ENCODE measurements around the gene DOCK9. TPM values are rescaled to one million over a fixed set of nuclear protein-coding genes. Genes with fewer than 3 reads are reported as not detected.
A peak's percentile ranks its signal among the peaks of the same experiment; 100 is the strongest.

The DOCK9 gene
- total RNA-seq, 1 donor from 2014 or later, result 153 TPM

DNA sequence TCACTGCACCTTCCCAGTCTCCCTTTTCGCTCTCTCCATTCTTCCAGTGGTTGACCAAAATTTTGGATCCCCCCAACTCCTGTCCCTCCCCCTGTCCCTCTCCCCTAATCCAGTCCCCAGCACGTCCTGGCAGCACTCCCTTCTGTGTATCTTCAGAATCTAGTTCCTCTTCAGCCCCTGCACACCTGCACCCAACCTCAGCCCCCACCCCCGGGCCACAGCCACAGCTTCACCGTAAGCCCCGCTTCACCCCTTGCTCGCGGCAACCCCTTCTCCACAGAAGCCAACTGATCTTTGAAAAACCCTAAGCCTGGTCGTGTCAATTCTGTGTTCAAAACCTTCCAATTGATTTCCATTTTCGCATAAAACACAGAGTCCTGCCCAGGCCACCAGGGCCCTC lies 189.9 kb downstream of the DOCK9 start:
- H3K9me3 ChIP-seq, result no peaks in the 10 kb centered on the region
- no peak overlapping the region for H3K4me3 ChIP-seq
- TF ChIP-seq, protein P1, sequence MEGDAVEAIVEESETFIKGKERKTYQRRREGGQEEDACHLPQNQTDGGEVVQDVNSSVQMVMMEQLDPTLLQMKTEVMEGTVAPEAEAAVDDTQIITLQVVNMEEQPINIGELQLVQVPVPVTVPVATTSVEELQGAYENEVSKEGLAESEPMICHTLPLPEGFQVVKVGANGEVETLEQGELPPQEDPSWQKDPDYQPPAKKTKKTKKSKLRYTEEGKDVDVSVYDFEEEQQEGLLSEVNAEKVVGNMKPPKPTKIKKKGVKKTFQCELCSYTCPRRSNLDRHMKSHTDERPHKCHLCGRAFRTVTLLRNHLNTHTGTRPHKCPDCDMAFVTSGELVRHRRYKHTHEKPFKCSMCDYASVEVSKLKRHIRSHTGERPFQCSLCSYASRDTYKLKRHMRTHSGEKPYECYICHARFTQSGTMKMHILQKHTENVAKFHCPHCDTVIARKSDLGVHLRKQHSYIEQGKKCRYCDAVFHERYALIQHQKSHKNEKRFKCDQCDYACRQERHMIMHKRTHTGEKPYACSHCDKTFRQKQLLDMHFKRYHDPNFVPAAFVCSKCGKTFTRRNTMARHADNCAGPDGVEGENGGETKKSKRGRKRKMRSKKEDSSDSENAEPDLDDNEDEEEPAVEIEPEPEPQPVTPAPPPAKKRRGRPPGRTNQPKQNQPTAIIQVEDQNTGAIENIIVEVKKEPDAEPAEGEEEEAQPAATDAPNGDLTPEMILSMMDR (IDR thresholded peaks at IDR 0.05), result no peak
- no peak for DNase-seq
- intact Hi-C loops (cut with DNase I), result no loop called here
- peaks cover 10% of the 10 kb centered on the region for H3K36me3 ChIP-seq
- no peaks in the 10 kb centered on the region for H3K27me3 ChIP-seq (ENCODE audit: low read depth)
- H3K27ac ChIP-seq, result no peak overlapping the region
- no peaks in the 10 kb centered on the region for H3K4me1 ChIP-seq
- no peak for ATAC-seq

DNA sequence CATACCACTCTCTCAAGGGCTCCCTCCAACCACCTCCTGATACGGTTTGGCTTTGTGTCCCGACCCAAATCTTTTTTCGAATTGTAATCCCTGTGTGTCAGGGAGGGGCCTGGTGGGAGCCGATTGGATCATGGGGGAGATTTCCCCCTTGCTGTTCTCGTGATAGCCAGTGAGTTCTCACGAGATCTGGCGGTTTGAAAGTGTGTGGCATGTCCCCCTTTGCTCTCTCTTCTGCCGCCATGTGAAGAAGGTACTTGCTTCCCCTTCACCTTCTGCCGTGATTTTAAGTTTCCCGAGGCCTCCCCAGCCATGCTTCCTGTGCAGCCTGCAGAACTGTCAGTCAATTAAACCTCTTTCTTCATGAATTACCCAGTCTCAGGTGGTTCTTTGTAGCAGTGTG lies 190.7 kb downstream of the DOCK9 start:
- intact Hi-C loops (cut with DNase I), result no loop called here
- Histone ChIP-seq H3K36me3 (peaks cover 2% of the 10 kb centered on the region), H3K4me3 (no peak overlapping the region), H3K4me1 (no peaks in the 10 kb centered on the region), H3K9me3 (no peaks in the 10 kb centered on the region), H3K27ac (no peak overlapping the region), H3K27me3 (ENCODE audit: low read depth) (no peaks in the 10 kb centered on the region)
- DNase-seq, result no peak
- ATAC-seq, result no peak
- TF ChIP-seq, protein P1 (IDR thresholded peaks at IDR 0.05), result no peak

DNA sequence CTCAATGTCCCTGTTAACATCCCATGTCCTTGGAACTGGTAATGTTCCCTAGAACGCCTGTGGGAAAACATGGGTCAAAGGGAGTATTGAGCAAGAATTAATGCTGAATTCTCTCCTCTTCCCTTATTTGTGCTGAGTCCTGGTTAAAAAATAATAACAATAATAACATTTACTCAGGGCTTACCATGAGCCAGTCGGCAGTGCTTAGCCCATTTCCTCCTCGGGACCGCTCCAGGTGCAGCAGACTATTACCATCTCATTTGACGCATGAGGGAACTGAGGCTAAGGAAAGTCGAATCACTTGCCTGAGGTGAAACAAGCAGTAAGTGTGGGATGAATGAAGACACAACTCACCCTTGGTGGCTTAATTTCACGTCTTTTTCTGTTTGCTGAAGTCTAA lies 191.8 kb downstream of the DOCK9 start:
- no peak overlapping the region for H3K27ac ChIP-seq
- no peaks in the 10 kb centered on the region for H3K27me3 ChIP-seq (ENCODE audit: low read depth)
- no peaks in the 10 kb centered on the region for H3K36me3 ChIP-seq
- TF ChIP-seq, protein P1 (IDR thresholded peaks at IDR 0.05), result no peak
- no peak for ATAC-seq
- intact Hi-C loops (cut with DNase I), result no loop called here
- no peak overlapping the region for H3K4me3 ChIP-seq
- H3K9me3 ChIP-seq, result no peaks in the 10 kb centered on the region
- no peak for DNase-seq
- H3K4me1 ChIP-seq, result no peaks in the 10 kb centered on the region

DNA sequence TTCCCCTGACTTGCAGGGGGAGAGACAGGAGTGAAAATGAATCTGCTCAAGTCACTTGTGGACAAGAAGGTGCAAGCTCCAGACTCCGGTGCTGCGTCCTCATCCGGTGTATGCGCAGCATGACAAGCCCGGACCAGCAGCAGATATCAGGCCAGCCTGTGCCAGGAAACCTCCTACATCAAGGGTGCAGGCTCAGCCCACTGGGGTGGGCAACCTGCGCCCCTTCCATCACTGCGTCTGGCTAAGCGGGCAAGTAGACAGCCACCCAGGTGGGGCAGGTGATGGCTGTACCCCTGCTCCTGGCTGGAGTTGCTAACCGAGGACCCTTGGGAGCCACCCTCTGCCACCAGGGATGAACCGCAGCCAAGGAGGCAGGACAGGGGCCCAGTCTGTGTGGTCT lies 192.5 kb downstream of the DOCK9 start:
- Histone ChIP-seq H3K4me3 (no peak overlapping the region), H3K36me3 (no peaks in the 10 kb centered on the region), H3K27me3 (ENCODE audit: low read depth) (no peaks in the 10 kb centered on the region), H3K9me3 (no peaks in the 10 kb centered on the region), H3K27ac (no peak overlapping the region), H3K4me1 (no peaks in the 10 kb centered on the region)
- TF ChIP-seq, protein P1 (IDR thresholded peaks at IDR 0.05), result no peak
- intact Hi-C loops (cut with DNase I), result no loop called here
- DNase-seq, result no peak
- ATAC-seq, result no peak

DNA sequence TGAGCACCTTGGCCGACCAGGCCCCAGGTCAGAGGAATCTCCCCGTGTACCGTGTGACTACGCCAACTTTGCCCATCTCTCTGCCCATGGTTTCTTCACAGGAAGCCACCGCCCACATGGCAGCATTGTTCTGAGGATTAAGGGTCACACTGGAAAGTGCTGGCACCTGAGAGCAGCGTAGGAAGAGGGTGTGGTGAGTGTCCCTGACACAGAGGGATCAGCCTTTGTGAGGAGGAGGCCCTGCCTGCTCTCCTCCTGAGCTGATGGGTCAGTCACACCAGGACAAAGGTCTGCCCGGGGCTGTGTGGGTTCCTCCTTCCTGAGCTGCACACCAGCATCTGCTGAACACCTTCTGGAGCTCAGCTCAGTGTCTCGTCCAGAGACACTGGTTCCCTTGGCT lies 193.2 kb downstream of the DOCK9 start:
- Histone ChIP-seq H3K27ac (no peak overlapping the region), H3K36me3 (no peaks in the 10 kb centered on the region), H3K9me3 (no peaks in the 10 kb centered on the region), H3K4me1 (no peaks in the 10 kb centered on the region), H3K27me3 (ENCODE audit: low read depth) (no peaks in the 10 kb centered on the region), H3K4me3 (no peak overlapping the region)
- TF ChIP-seq, protein P1 (IDR thresholded peaks at IDR 0.05), result no peak
- intact Hi-C loops (cut with DNase I), result no loop called here
- ATAC-seq, result peak in 1 of 2 donors; percentile 4
- DNase-seq, result no peak
